ENCODE results near the gene GMPPA.

Gene GMPPA

DNA sequence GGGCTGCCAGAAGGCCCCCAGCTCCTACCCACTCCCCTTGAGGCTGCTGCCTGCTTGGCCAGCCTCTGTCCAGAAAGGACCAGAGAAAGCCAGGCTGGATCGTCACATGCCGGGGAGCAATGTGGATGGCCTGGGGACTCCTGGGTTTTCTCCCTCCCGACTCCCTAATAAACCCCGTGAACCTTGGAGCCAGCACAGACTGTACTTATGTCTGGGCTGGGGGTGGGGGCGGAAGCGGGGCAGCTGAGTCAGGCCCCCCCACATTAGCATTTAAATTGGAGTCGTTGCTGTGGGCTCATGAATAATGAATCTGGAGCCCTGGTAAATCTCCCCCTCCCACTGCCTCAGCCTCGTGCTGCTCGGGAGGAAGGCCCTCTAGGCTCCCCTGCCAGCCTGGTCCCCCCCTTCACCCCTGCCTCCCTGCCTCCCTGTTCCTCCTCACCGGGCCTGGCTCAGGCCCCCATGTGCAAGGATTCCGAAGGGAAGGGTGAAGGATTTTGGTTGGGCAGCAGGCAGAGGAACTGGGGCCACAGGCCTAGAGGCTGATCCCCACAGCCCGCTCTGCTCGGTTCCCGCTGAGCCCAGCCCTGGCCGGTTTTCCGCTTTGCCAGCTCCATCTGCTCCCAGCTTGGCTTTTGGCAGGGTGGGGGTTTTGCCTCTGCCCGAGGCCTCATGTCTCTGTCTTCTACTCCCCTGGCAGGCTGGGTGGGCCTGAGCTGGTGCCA, 8.3 kb downstream of the GMPPA start:
- no peak for DNase-seq

- no peak for DNase-seq
These were observed 9.1 kb downstream of the GMPPA start for GRCh38 chr2:219507581-219508443.

DNA sequence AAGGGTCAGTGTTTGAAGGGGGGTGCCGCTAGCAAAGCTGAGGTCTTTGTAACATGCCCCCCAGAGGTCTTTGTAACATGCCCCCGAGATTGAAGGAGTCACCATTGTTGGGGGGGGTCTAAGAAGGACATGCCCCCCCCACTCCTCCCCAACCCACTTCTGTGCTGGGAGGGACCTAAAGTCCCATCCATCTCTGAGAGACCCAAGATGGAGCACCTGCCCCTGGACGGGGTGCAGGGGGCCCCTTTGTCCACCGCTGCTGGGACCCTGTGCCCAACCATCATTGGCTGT, 9.7 kb downstream of the GMPPA start:
- no peak for DNase-seq

- DNase-seq: no peak
These were observed 10.5 kb downstream of the GMPPA start for GRCh38 chr2:219508971-219509779.

- peak; percentile 48 for DNase-seq
These were observed 11.3 kb downstream of the GMPPA start for GRCh38 chr2:219509780-219510511.

GRCh38 chr2:219510512-219511135, 11.9 kb downstream of the GMPPA start:
- DNase-seq: no peak

GRCh38 chr2:219511547-219512325, 13.0 kb downstream of the GMPPA start:
- DNase-seq: no peak

DNA sequence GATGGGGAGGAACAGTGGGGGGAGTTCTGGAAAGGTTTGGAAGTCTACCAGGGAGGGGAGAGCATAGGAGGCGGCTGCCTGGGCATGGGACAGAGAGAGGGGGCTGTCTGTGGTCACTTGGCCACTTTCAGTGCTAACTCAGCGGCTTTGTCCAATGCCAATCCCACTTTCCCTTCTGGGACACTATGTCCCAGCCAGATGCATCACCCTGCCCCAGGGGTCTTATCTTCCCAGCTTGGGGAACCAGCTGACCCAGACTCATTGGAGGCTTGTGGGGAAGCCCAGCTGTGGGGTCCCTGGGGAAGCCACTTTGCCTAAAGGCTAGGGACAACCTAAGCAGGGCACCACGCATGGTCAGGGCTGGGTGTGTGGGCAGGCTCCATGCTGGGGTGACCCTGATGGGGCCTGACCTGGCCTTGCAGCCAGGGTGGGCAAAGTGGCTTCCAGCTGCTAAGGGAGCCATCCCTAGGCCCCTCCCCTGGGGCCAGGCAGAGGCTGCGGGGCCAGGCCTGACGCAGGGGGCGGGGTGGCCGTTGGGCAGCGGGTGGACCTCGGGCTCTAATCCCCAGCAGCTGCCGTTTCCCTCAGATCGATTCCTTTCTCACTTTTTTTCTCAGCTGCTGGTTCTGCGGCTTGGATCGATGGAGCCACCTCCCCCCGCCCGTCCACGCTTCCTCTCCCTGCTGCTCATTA, 14.0 kb downstream of the GMPPA start:
- no peak for DNase-seq

DNA sequence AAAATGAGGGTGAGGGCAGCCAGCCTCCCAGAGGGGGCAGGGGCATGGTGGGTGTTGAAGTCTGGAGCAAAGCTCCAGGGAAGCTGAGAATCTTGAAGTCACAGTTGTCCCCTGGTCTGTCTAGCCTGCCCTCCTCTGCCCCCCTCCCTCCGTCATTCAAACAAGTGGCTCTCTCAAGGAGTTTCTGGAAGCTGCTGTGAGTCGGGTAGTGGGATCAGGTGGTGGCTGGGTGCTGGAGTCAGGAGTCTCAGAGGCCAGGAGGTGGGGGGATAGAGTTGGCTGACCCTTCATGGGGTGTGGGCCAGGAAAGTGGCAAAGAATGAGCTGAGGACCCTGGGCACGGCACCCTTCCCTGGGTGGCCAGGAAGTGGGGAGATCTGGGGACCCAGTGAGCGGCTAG, 15.1 kb downstream of the GMPPA start:
- no peak for DNase-seq

DNA sequence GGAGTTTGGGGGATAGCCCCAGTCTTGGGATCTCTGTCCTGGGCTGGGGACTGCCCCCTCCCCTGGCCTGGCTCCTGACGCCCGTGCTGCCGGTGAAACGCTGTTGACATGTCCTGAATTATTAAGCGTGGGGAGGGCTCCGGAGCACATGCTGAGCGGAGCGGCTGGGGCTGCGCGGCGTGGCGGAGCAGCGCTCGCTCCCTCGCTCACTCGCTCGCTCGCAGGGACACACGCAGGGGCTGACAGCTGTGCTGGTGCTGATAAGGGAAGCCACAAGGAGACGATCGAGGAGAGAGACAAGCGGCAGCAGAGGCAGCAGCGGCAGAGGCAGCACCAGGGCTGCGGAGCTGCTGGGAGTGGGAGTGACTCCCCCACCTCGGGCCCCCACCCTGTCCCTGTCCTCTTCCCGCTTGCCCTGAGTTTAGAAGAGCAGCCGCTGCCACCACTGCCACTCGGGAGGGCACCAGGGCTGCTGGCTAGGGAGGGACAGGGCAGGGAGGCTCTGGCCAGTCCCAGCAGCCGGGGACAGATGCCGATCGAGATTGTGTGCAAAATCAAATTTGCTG, 15.6 kb downstream of the GMPPA start, which contains the start of gene ASIC4:
Gene ASIC4 (plus strand): TSS at position 287 of the 566 bp plus-strand sequence. CDS start 243 bp downstream, at position 530.
- DNase-seq: no peak

GRCh38 chr2:219514836-219515235, 16.1 kb downstream of the GMPPA start:
- no peak for DNase-seq

DNA sequence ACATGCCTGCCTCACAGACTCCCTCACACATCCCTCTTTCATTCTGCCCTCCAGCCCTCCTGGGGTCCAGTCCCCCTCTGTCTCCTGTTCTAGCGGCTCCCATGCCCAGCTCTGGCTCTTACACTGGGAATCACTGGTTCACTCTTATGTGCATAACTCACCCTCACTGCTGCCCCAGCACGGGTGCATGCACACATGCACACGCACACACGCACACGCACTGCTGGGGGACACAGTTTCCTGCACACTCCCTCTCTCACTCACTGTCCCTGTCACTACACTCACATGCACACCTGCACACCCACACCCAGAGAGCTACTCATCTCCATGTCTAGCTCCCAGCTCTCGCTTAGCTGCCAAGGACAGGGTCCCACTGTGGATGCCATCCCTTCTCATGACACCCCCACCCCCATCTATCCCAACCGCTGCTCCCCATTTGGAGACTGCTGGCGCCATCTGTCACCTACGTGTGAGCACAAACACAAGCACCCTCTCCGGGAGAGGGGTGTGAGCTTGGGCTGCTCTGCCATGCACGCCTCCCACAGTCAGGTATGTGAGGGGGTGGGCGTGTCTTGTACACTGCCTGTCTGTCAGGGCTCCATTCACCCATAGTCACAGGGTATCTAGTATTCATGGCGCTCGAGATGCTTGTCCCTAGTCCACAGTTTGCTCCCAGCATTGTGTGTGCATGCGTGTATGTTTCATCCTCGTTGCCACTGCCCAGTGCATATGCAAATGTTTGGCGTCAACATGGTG, 17.4 kb downstream of the GMPPA start:
- no peak for DNase-seq

DNA sequence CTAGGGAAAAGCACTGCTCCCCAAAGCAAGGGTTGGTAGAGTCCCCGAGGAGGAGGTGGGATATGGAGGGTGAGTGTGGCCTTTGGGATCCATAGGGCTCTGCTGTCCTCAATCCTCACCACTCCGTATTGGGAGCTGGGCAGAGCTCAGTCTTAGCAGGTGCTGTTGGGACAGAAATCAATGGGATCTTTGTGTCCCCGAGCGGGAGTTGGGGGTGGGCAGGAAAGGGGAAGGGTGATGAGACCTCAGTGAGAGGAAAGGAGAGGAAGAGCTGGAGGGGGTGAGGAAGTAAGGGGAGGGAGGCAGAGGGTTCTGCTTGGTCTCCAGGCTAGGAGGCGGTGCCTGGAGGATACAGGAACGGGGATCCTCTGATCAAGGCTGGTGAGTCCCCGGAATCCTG, 18.2 kb downstream of the GMPPA start:
- no peak for DNase-seq

GRCh38 chr2:219517954-219518778, 19.5 kb downstream of the GMPPA start:
- DNase-seq: no peak

GRCh38 chr2:219519526-219519916, 20.8 kb downstream of the GMPPA start:
- no peak for DNase-seq

DNA sequence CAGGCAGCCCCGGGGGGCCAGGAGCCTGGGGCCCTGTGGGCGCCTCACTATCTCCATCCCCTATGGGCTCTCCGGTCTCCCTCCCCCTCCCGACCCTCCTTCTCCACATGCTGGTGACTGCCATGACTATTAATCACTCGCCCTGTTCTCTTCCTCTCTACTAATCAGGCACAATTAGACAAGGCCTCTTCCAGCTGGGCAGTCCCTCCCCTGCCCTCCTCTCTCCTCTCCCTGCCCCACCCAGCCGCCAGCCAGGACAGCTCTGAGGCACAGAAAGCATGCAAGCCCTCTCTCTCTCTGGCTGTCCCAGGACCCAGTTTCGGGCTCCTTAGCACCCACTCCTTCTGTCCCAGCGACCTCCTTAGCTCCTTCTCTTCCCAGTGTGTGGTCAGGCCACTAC, 21.4 kb downstream of the GMPPA start:
- DNase-seq: no peak

- DNase-seq: peak; percentile 52
These were observed 22.6 kb downstream of the GMPPA start for GRCh38 chr2:219521066-219521880.
